ENCODE measurements around the gene ZFP36L2. TPM values are rescaled to one million over a fixed set of nuclear protein-coding genes. Genes with fewer than 3 reads are reported as not detected.

ZFP36L2 gene
- total RNA-seq, 1 donor from 2014 or later = 98.3 TPM

DNA sequence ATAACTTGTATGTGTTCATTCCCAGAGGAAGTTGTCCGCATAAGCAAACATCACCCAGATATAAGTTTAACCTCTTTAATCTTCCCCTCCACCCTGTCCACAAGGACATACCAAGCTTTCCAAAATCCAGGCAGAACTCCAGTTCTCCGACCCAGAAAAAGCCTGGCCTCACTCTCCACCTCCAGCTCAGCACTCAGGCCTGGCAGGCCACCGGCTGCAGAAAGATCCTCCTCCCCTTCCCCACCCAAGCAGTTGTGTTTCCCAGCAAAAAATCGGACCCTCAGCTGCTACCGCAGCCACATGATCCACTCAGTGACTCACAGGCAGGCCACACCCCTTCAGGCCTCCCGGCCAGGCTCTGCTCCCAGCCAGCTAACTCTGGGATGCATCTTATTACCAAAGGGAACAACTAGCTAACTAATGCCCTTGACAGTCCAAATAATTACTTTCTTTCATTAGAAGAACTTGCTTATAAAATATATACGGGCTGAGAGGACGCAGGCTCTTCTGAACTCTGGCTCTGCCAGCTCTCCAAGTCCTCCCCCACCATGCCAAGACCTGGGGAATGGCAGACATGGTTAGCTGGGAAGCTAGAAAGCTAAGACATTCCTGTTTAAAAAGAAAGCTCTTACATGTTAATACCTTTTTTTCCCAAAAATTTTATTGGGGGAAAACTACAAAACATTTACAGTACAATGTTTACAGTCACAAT is 4.5 kb downstream of the ZFP36L2 start:
- peak; percentile 47 to 78 for DNase-seq (ENCODE audit: low spot score in 2 of 2, unreplicated experiment in 2 of 2)
- Mint-ChIP-seq H3K27ac (peak overlapping the region; percentile 98), H3K4me1 (peaks cover 62% of the 10 kb centered on the region), H3K27me3 (ENCODE audit: low read depth) (no peaks in the 10 kb centered on the region), H3K36me3 (peaks cover 10% of the 10 kb centered on the region), H3K9me3 (no peaks in the 10 kb centered on the region), H3K4me3 (peak overlapping the region; percentile 67)
- no peak for TF ChIP-seq CTCF (IDR thresholded peaks at IDR 0.05; ENCODE audit: unreplicated experiment)

DNA sequence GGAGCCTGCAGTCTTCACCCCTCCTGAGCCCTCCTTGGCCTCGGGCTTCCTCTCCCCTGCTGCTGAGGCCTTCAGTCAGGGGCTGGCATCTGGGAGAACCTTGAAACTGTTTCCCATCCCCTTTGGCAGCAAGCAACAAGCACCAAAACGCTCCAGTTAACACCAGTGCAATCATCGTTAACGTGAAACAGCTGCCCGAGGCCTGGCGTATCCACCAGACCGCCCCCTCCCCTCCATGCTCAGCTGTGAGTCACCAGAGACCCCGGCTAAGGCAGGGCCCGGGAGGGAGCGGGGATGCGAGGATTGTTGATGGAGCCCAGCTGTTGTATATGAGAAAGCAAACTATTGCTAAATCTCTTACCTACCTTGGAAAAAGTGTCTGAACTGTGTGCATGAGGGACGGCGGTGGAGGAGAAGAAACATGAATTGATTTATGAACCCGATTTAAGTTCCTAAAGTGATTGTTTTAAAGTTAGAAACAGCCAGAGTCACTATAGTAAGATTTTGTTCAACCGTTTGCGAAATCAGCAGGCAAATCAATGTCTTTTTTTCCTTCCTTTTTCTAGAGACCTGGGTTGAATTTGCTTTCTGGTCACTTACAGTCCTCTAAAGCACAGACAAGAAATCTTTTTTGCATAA is 5.2 kb downstream of the ZFP36L2 start:
- peak overlapping the region; percentile 67 for H3K4me3 Mint-ChIP-seq
- TF ChIP-seq CTCF (IDR thresholded peaks at IDR 0.05; ENCODE audit: unreplicated experiment) = no peak
- H3K4me1 Mint-ChIP-seq = peaks cover 62% of the 10 kb centered on the region
- peaks cover 10% of the 10 kb centered on the region for H3K36me3 Mint-ChIP-seq
- no peaks in the 10 kb centered on the region for H3K27me3 Mint-ChIP-seq (ENCODE audit: low read depth)
- peak overlapping the region; percentile 98 for H3K27ac Mint-ChIP-seq
- DNase-seq (ENCODE audit: low spot score in 2 of 2, unreplicated experiment in 2 of 2) = peak; percentile 60 to 71
- no peaks in the 10 kb centered on the region for H3K9me3 Mint-ChIP-seq

GRCh38 chr2:43220760-43221123 is 5.7 kb downstream of the ZFP36L2 start:
- TF ChIP-seq CTCF (IDR thresholded peaks at IDR 0.05; ENCODE audit: unreplicated experiment) = no peak
- no peaks in the 10 kb centered on the region for H3K9me3 Mint-ChIP-seq
- no peaks in the 10 kb centered on the region for H3K27me3 Mint-ChIP-seq (ENCODE audit: low read depth)
- H3K36me3 Mint-ChIP-seq = peaks cover 10% of the 10 kb centered on the region
- peaks cover 62% of the 10 kb centered on the region for H3K4me1 Mint-ChIP-seq
- peak overlapping the region; percentile 67 for H3K4me3 Mint-ChIP-seq
- H3K27ac Mint-ChIP-seq = peak overlapping the region; percentile 98
- DNase-seq (ENCODE audit: low spot score in 2 of 2, unreplicated experiment in 2 of 2) = no peak

DNA sequence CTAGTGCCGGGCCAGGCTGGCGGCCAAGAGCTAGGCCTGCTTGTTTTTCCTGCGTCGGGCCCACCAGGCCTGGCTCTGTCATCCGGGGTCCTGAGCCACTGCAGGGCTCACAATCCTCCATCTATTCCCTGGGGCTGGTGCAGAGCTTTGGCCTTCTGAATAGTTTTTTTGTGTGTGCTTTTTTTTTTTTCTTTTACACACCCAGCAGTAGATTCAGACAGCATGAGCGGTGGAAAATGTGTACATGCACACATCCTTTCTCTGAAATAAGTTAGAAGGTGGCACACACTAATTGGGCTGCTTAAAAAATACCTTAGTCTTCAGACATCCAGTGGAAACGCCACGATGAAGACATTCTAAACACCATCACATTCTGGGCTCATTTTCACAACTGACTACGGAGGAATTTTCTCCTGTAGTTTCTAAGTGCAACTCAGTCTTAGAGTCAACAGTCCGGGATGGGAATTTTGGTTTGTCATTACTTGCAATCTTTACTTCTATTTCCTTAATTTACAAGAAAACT is 6.1 kb downstream of the ZFP36L2 start:
- peak overlapping the region; percentile 67 for H3K4me3 Mint-ChIP-seq
- no peaks in the 10 kb centered on the region for H3K27me3 Mint-ChIP-seq (ENCODE audit: low read depth)
- peak overlapping the region; percentile 98 for H3K27ac Mint-ChIP-seq
- no peak for DNase-seq (ENCODE audit: low spot score in 2 of 2, unreplicated experiment in 2 of 2)
- peaks cover 62% of the 10 kb centered on the region for H3K4me1 Mint-ChIP-seq
- peaks cover 10% of the 10 kb centered on the region for H3K36me3 Mint-ChIP-seq
- no peak for TF ChIP-seq CTCF (IDR thresholded peaks at IDR 0.05; ENCODE audit: unreplicated experiment)
- no peaks in the 10 kb centered on the region for H3K9me3 Mint-ChIP-seq

- H3K4me1 Mint-ChIP-seq = peaks cover 62% of the 10 kb centered on the region
- peaks cover 9% of the 10 kb centered on the region for H3K36me3 Mint-ChIP-seq
- no peak for TF ChIP-seq CTCF (IDR thresholded peaks at IDR 0.05; ENCODE audit: unreplicated experiment)
- no peaks in the 10 kb centered on the region for H3K27me3 Mint-ChIP-seq (ENCODE audit: low read depth)
- H3K4me3 Mint-ChIP-seq = peak overlapping the region; percentile 67
- peak in 1 of 2 experiments; percentile 68 for DNase-seq (ENCODE audit: low spot score in 2 of 2, unreplicated experiment in 2 of 2)
- no peaks in the 10 kb centered on the region for H3K9me3 Mint-ChIP-seq
- peak overlapping the region; percentile 98 for H3K27ac Mint-ChIP-seq
These were observed 6.8 kb downstream of the ZFP36L2 start for GRCh38 chr2:43219383-43220228.

All from mesothelial cell of epicardium (in vitro differentiated cells).